ENCODE data around the gene MLST8.

Gene MLST8

DNA sequence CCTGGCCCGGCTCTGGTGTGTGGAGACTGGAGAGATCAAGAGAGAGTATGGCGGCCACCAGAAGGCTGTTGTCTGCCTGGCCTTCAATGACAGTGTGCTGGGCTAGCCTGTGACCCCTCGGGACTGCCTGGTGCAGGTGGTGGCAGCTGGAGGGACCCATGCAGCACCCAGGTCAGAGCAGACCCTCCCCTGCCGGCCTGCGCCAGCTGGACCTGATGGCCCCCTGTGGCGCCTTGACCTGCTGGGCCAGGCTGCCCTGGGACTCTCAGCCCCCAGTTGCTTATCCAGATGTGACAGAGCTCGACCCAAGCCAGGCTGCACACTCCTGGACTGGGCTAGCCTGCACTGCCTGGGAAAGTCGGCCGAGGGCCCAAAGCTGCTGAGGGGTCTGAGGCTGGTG is 3.5 kb downstream of the MLST8 start:
- H3K4me3 ChIP-seq (ENCODE audit: low read depth, low read length), result no peak overlapping the region
- TF ChIP-seq, protein P1, sequence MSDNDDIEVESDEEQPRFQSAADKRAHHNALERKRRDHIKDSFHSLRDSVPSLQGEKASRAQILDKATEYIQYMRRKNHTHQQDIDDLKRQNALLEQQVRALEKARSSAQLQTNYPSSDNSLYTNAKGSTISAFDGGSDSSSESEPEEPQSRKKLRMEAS (IDR thresholded peaks at IDR 0.05; ENCODE audit: low read depth, low read length), result no peak
- no peak for TF ChIP-seq POLR2A (IDR thresholded peaks at IDR 0.05; ENCODE audit: extremely low read depth, insufficient read length)
- TF ChIP-seq, protein P2, sequence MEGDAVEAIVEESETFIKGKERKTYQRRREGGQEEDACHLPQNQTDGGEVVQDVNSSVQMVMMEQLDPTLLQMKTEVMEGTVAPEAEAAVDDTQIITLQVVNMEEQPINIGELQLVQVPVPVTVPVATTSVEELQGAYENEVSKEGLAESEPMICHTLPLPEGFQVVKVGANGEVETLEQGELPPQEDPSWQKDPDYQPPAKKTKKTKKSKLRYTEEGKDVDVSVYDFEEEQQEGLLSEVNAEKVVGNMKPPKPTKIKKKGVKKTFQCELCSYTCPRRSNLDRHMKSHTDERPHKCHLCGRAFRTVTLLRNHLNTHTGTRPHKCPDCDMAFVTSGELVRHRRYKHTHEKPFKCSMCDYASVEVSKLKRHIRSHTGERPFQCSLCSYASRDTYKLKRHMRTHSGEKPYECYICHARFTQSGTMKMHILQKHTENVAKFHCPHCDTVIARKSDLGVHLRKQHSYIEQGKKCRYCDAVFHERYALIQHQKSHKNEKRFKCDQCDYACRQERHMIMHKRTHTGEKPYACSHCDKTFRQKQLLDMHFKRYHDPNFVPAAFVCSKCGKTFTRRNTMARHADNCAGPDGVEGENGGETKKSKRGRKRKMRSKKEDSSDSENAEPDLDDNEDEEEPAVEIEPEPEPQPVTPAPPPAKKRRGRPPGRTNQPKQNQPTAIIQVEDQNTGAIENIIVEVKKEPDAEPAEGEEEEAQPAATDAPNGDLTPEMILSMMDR (IDR thresholded peaks at IDR 0.05; ENCODE audit: low read depth, low read length), result no peak
- TF ChIP-seq MYC (IDR thresholded peaks at IDR 0.05; ENCODE audit: low read depth, low read length), result no peak
- no peak for DNase-seq (ENCODE audit: low read depth)

DNA sequence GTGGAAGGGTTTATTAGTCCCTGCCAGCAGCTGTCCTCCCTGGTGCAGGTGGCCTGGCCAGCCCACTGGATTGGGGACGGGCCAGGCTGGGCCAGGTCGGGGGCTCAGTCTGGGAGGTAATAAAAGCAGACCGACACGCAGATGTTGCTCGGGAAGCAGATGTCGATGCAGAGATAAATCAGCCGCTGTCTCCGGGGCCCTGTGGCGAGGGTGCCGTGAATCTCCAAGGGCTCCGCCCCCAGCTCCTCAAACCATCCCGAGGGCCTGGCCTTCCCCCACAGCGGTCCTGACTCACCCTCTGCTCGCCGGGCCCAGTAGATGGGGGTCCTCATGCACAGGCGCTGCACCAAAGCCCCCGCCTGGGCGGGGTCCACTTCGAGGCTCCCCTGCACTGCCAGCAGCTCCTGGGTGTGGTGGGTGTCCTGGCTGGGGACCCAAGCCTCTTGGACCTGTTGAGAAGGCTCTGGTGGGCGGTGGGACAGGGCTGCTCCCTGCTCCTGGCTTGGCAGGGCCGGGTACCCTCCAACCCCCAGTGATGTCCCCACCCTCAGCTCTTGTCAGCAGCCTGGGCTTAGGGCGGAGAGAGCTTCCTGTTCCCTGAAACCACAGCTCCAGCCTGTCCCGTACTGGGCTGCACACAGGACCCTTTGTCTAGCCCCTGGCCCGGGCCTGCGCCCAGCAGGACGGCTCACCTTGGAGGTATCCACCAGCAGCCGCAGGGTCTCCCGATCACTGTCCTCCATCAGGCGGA is 4.2 kb downstream of the MLST8 start:
- no peak for DNase-seq (ENCODE audit: low read depth)
- H3K4me3 ChIP-seq (ENCODE audit: low read depth, low read length), result no peak overlapping the region
- TF ChIP-seq, protein P1 (IDR thresholded peaks at IDR 0.05; ENCODE audit: low read depth, low read length), result no peak
- TF ChIP-seq, protein P2 (IDR thresholded peaks at IDR 0.05; ENCODE audit: low read depth, low read length), result no peak
- TF ChIP-seq POLR2A (IDR thresholded peaks at IDR 0.05; ENCODE audit: extremely low read depth, insufficient read length), result no peak
- no peak for TF ChIP-seq MYC (IDR thresholded peaks at IDR 0.05; ENCODE audit: low read depth, low read length)

DNA sequence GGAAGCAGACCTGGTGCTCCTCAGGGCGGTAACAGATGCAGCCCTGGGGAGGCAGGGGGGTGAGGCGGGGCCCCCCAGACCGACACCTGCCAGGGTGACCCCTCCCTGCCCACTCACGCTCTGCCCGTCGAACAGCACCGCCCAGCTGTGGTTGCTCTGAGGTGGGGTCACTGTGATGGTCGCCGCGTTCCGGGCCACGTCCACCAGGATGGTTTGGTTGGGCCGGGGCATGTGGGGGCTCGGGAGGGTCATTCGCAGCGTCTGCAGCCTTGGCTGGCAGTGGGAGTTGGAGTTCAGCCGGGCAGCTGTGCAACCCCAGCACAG is 4.7 kb downstream of the MLST8 start:
- TF ChIP-seq MYC (IDR thresholded peaks at IDR 0.05; ENCODE audit: low read depth, low read length) (no peak), POLR2A (IDR thresholded peaks at IDR 0.05; ENCODE audit: extremely low read depth, insufficient read length) (no peak)
- TF ChIP-seq, protein P1 (IDR thresholded peaks at IDR 0.05; ENCODE audit: low read depth, low read length), result no peak
- TF ChIP-seq, protein P2 (IDR thresholded peaks at IDR 0.05; ENCODE audit: low read depth, low read length), result no peak
- H3K4me3 ChIP-seq (ENCODE audit: low read depth, low read length), result no peak overlapping the region
- DNase-seq (ENCODE audit: low read depth), result no peak

DNA sequence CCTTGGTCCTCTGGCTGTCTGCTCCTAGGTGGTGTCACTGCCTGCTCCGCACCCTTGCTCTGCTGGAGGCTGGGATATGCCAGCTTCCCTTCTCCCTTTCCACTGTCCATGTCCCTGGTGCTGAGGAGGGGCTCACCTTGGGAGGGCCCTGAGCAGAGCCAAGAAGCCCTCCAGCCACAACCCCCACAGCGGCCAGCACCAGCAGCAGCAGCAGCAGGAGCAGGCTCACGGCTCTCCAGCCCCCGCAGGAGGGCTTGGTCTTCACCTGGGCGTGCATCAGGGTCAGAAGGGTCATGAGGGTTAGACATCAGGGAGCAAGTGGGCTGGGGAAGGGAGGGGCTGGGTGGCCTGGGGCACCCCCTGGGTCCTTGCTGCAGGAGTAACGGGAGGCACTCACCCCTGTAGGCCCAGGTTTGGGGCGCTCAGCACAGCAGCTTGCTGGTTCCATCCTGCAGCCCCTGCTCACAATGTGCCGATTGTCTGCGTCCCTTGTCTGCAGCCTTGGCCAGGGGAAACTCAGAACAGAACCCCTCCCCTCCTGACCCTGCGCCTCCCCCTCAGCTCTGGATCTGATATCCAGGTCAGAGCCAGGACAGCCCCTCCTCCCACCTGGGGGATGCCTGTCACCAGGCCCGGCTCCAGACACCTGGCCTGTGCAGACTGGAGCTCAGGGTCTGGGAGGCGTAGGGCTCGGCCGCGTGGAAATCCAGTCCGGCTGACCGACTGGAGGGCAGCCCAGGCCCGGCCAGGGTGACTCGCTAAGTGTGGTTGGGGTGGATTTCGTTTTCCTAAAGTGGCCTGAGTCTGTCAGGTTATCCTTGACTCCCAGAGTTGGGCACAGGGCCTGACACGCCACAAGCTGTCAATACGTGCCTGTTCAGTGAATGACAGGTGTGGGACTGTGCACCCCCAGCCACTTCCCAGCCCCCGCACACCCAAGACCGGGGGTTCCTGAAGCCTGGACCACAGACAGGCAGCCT is 5.4 kb downstream of the MLST8 start, which contains the start of gene BRICD5:
BRICD5 (minus strand) TSS at position 478 of the 980 bp plus-strand sequence; CDS start at position 448, 30 bp downstream.
- no peak for DNase-seq (ENCODE audit: low read depth)

DNA sequence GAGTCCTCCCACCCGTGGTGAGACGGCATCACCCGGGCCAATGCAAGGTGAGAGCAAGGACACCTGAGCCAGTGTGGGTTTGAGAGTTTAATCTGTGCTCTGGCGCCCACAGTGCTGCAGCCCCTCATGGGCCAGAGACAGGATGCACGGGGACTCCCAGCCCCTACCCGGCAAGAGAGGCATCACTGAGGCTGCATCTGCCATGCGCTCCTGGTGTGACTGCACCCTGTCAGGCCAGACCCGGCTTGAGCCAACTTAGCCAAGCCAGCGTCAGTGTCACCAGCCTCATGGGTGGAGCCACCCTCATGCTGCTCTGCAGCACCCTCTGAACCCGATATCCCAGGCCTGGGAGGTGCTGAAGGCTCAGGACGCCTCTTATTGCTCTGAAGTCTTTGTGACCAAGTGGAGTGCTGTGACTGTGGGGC is 6.7 kb downstream of the MLST8 start:
- DNase-seq (ENCODE audit: low read depth), result no peak

More for the DNA sequence above, 5.4 kb downstream of the MLST8 start, which contains the start of gene BRICD5:
- TF ChIP-seq POLR2A (IDR thresholded peaks at IDR 0.05; ENCODE audit: extremely low read depth, insufficient read length), result peak; percentile 3
- TF ChIP-seq, protein P1 (IDR thresholded peaks at IDR 0.05; ENCODE audit: low read depth, low read length), result no peak
- no peak within 1 kb of the TSS for H3K4me3 ChIP-seq (ENCODE audit: low read depth, low read length)

More for the DNA sequence above, 6.7 kb downstream of the MLST8 start:
- H3K4me3 ChIP-seq (ENCODE audit: low read depth, low read length), result peak overlapping the region; percentile 95
- TF ChIP-seq POLR2A (IDR thresholded peaks at IDR 0.05; ENCODE audit: extremely low read depth, insufficient read length) (no peak), MYC (IDR thresholded peaks at IDR 0.05; ENCODE audit: low read depth, low read length) (no peak)
- TF ChIP-seq, protein P1 (IDR thresholded peaks at IDR 0.05; ENCODE audit: low read depth, low read length), result no peak
- TF ChIP-seq, protein P2 (IDR thresholded peaks at IDR 0.05; ENCODE audit: low read depth, low read length), result no peak

All from NB4 (cell line).